K562 (cell line): ENCODE data around the gene RGS6.

Experiments used
- IRF2 ChIP-seq: sonication (generic); formaldehyde crosslinking; IDR thresholded peaks from 2 replicates; pipeline ENCODE4 v1.8.1; 2022; ENCODE audit warnings: mild to moderate bottlenecking, missing genetic modification reagents
- NRF1 ChIP-seq, 2 experiments: fragments of 450-650 bp; IDR thresholded peaks in 1 of 2; conservative IDR thresholded peaks in 1 of 2; 2 replicates each; pipeline ENCODE4 v1.6.1; 2014; ENCODE audit warnings: mild to moderate bottlenecking in 2 of 2
- RAD21 ChIP-seq, 2 experiments: fragments of 250-450 bp in 1 of 2; fragments of 450-650 bp in 1 of 2; sonication (Bioruptor Pico) in 1 of 2; formaldehyde crosslinking in 1 of 2; IDR thresholded peaks in 1 of 2; conservative IDR thresholded peaks in 1 of 2; 2 replicates each; pipeline versions ENCODE4 v1.4.0 to v1.8.0; 2020 to 2022; ENCODE audit warnings: mild to moderate bottlenecking in 2 of 2, moderate library complexity in 1 of 2
- SIX5 ChIP-seq, 2 experiments: IDR thresholded peaks; 2 replicates each; pipeline ENCODE4 v1.6.1; 2011; ENCODE audit warnings: low read length in 2 of 2, borderline replicate concordance in 1 of 2, low read depth in 1 of 2, mild to moderate bottlenecking in 1 of 2, moderate library complexity in 1 of 2; ENCODE audit not compliant: insufficient read depth in 1 of 2
- SMC3 ChIP-seq: conservative IDR thresholded peaks from 2 replicates; pipeline ENCODE4 v1.6.1; 2011; ENCODE audit warnings: low read depth, low read length, improper control_type of control experiment; ENCODE audit not compliant: insufficient read depth
- TF ChIP-seq, protein P1 (sequence below), 3 experiments: IDR thresholded peaks in 2 of 3; conservative IDR thresholded peaks in 1 of 3; 2 replicates each; pipeline ENCODE4 v1.5.1; 2011 to 2012; ENCODE audit warnings: low read length in 3 of 3, mild to moderate bottlenecking in 3 of 3, control low read depth in 2 of 3, improper control_type of control experiment in 1 of 3, inconsistent platforms in 1 of 3, low read depth in 1 of 3, mixed read lengths in 1 of 3, moderate library complexity in 1 of 3; ENCODE audit not compliant: insufficient read depth in 2 of 3
- TF ChIP-seq, protein P2 (sequence below): fragments of 250-450 bp; sonication (Bioruptor Pico); IDR thresholded peaks from 2 replicates; pipeline ENCODE4 v1.5.0; 2021; ENCODE audit warnings: mild to moderate bottlenecking, borderline replicate concordance

DNA sequence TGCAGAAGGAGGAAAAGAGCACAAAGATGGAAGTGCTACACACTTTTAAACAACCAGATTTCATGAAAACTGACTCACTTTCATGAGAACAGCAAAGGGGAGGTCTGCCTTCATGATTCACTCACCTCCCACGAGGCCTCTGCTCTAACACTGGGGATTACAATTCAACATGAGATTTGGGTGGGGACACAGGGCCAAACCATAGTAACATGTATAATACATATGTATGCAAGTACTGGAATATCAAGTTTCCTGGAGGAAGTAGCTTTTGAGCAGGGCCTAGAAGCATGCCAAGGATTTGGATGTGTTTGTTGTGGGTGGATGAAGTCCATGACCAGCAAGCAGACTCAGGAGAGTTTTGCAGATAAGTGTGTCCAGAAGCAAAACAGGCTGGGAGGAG is 409.0 kb downstream of the RGS6 start:
- TF ChIP-seq, protein P1, sequence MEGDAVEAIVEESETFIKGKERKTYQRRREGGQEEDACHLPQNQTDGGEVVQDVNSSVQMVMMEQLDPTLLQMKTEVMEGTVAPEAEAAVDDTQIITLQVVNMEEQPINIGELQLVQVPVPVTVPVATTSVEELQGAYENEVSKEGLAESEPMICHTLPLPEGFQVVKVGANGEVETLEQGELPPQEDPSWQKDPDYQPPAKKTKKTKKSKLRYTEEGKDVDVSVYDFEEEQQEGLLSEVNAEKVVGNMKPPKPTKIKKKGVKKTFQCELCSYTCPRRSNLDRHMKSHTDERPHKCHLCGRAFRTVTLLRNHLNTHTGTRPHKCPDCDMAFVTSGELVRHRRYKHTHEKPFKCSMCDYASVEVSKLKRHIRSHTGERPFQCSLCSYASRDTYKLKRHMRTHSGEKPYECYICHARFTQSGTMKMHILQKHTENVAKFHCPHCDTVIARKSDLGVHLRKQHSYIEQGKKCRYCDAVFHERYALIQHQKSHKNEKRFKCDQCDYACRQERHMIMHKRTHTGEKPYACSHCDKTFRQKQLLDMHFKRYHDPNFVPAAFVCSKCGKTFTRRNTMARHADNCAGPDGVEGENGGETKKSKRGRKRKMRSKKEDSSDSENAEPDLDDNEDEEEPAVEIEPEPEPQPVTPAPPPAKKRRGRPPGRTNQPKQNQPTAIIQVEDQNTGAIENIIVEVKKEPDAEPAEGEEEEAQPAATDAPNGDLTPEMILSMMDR (IDR thresholded peaks at IDR 0.05 in 2 of 3, conservative IDR thresholded peaks at IDR 0.05 in 1 of 3; ENCODE audit: insufficient read depth in 2 of 3, low read depth in 1 of 3, low read length in 3 of 3), result no peak
- TF ChIP-seq, protein P2, sequence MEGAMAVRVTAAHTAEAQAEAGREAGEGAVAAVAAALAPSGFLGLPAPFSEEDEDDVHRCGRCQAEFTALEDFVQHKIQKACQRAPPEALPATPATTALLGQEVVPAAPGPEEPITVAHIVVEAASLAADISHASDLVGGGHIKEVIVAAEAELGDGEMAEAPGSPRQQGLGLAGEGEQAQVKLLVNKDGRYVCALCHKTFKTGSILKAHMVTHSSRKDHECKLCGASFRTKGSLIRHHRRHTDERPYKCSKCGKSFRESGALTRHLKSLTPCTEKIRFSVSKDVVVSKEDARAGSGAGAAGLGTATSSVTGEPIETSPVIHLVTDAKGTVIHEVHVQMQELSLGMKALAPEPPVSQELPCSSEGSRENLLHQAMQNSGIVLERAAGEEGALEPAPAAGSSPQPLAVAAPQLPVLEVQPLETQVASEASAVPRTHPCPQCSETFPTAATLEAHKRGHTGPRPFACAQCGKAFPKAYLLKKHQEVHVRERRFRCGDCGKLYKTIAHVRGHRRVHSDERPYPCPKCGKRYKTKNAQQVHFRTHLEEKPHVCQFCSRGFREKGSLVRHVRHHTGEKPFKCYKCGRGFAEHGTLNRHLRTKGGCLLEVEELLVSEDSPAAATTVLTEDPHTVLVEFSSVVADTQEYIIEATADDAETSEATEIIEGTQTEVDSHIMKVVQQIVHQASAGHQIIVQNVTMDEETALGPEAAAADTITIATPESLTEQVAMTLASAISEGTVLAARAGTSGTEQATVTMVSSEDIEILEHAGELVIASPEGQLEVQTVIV, result no peak
- no peak for TF ChIP-seq SMC3
- no peak for TF ChIP-seq IRF2
- no peak for TF ChIP-seq NRF1 (conservative IDR thresholded peaks at IDR 0.05 in 1 of 2, IDR thresholded peaks at IDR 0.05 in 1 of 2)
- no peak for TF ChIP-seq SIX5 (IDR thresholded peaks at IDR 0.05; ENCODE audit: borderline replicate concordance in 1 of 2, insufficient read depth in 1 of 2, low read depth in 1 of 2, low read length in 2 of 2)
- TF ChIP-seq RAD21 (CRISPR knock-in tag; conservative IDR thresholded peaks at IDR 0.05 in 1 of 2, IDR thresholded peaks at IDR 0.05 in 1 of 2), result no peak
